GM23248 (cell line): ENCODE results near the gene OR4K5.

Source experiments
- EZH2 ChIP-seq: fragments of 200-600 bp; sonication (generic); IDR thresholded peaks from 2 replicates; pipeline ENCODE4 v1.6.1; 2018; ENCODE audit warnings: antibody characterized with exemption, mild to moderate bottlenecking; ENCODE audit not compliant: insufficient read depth, poor library complexity, severe bottlenecking
- EZH2phosphoT487 ChIP-seq: fragments of 200-600 bp; sonication (generic); IDR thresholded peaks from 2 replicates; pipeline ENCODE4 v1.6.1; 2018; ENCODE audit warnings: antibody characterized with exemption, moderate library complexity, mild to moderate bottlenecking, low read depth; ENCODE audit not compliant: insufficient read depth

DNA sequence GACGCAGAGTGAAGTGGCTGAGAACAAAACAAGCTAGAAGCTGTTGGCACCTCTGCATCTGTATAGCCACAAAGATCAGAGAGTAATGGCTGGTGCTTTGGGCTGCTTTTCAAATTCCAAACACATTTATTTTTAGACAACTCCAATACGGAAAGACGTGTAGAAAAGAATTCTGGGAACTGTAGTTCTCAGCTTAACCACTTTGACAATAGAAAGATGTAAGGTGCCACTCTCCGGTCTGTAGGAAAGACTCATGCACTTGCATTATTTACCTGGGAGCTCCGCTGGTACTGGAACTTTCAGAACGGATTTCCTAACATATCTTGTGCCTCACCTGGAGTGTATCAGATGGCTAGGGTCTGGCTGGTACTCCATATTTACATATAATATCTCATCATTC, 47.2 kb upstream of the OR4K5 start:
- TF ChIP-seq EZH2 (no peak), EZH2phosphoT487 (no peak)
